Neuronal stem cell (in vitro differentiated cells): ENCODE results near the gene PAPPA2.

Source experiments
- DNase-seq: peaks from one replicate; pipeline ENCODE4 v3.0.0-alpha.2; 2013; ENCODE audit warnings: low spot score
- H2AFZ ChIP-seq: one replicate; pipeline ENCODE4 v1.6.1; 2013; ENCODE audit warnings: mild to moderate bottlenecking, low read length, inconsistent platforms
- H2AK5ac ChIP-seq: 2 replicates; pipeline ENCODE4 v1.6.1; 2013; ENCODE audit warnings: low read depth, mild to moderate bottlenecking, inconsistent platforms, low read length, moderate library complexity, mixed read lengths
- H2BK120ac ChIP-seq: 2 replicates; pipeline ENCODE4 v1.6.1; 2013; ENCODE audit warnings: low read depth, mild to moderate bottlenecking, inconsistent platforms, low read length, moderate library complexity, mixed read lengths
- H2BK12ac ChIP-seq: one replicate; pipeline ENCODE4 v1.6.1; 2013; ENCODE audit warnings: low read length, inconsistent platforms
- H2BK15ac ChIP-seq: 2 replicates; pipeline ENCODE4 v1.6.1; 2013; ENCODE audit warnings: mild to moderate bottlenecking, low read length, inconsistent platforms, mixed read lengths
- H2BK5ac ChIP-seq: one replicate; pipeline ENCODE4 v1.6.1; 2013; ENCODE audit warnings: inconsistent platforms, mild to moderate bottlenecking, low read length, moderate library complexity
- H3K14ac ChIP-seq: one replicate; pipeline ENCODE4 v1.6.1; 2013; ENCODE audit warnings: low read length, inconsistent platforms
- H3K18ac ChIP-seq: 2 replicates; pipeline ENCODE4 v1.6.1; 2013; ENCODE audit warnings: low read length, inconsistent platforms
- H3K23ac ChIP-seq: 2 replicates; pipeline ENCODE4 v1.6.1; 2013; ENCODE audit warnings: low read depth, mild to moderate bottlenecking, mixed read lengths, low read length, inconsistent platforms; ENCODE audit not compliant: poor library complexity
- H3K27ac ChIP-seq: replicated peaks from 3 replicates; pipeline ENCODE4 v1.5.1; 2013; ENCODE audit warnings: low read length, inconsistent platforms
- H3K27me3 ChIP-seq, 3 experiments: 2 replicates each; pipeline ENCODE4 v1.6.1; 2013; ENCODE audit warnings: low read length in 3 of 3, mild to moderate bottlenecking in 2 of 3, inconsistent platforms in 1 of 3, low read depth in 1 of 3, mixed read lengths in 1 of 3, moderate library complexity in 1 of 3; ENCODE audit not compliant: control insufficient read depth in 3 of 3, insufficient read depth in 3 of 3
- H3K36me3 ChIP-seq, 2 donors: replicated peaks in 1 of 2; 2 replicates each; pipeline ENCODE4 v1.6.1; 2013; ENCODE audit warnings: low read length in 2 of 2; ENCODE audit not compliant: control insufficient read depth in 2 of 2, insufficient read depth in 2 of 2
- H3K4ac ChIP-seq: 2 replicates; pipeline ENCODE4 v1.6.1; 2013; ENCODE audit warnings: inconsistent platforms, mild to moderate bottlenecking, low read length, moderate library complexity
- H3K4me1 ChIP-seq, 2 donors: 1 replicate in 1 of 2; 2 replicates in 1 of 2; pipeline ENCODE4 v1.6.1; 2013; ENCODE audit warnings: low read length in 2 of 2, low read depth in 1 of 2; ENCODE audit not compliant: control insufficient read depth in 2 of 2, insufficient read depth in 1 of 2
- H3K4me2 ChIP-seq: one replicate; pipeline ENCODE4 v1.6.1; 2013; ENCODE audit warnings: mild to moderate bottlenecking, low read length, inconsistent platforms; ENCODE audit not compliant: insufficient read depth, poor library complexity, severe bottlenecking
- H3K4me3 ChIP-seq, 2 donors: 2 replicates each; pipeline ENCODE4 v1.5.1; 2013; ENCODE audit warnings: low read length in 2 of 2, mild to moderate bottlenecking in 2 of 2, inconsistent platforms in 1 of 2, moderate library complexity in 1 of 2
- H3K79me1 ChIP-seq: one replicate; pipeline ENCODE4 v1.6.1; 2013; ENCODE audit warnings: low read depth, mild to moderate bottlenecking, inconsistent platforms, low read length, moderate library complexity
- H3K9ac ChIP-seq: one replicate; pipeline ENCODE4 v1.6.1; 2013; ENCODE audit warnings: mild to moderate bottlenecking, low read depth, low read length, inconsistent platforms; ENCODE audit not compliant: poor library complexity
- H3K9me3 ChIP-seq, 2 donors: replicated peaks in 1 of 2; 2 replicates each; pipeline versions ENCODE3 to v1.6.1; 2013; ENCODE audit warnings: low read length in 2 of 2, mild to moderate bottlenecking in 2 of 2, inconsistent platforms in 1 of 2, low read depth in 1 of 2, mixed read lengths in 1 of 2, moderate library complexity in 1 of 2; ENCODE audit not compliant: control insufficient read depth in 2 of 2, insufficient read depth in 1 of 2
- H4K8ac ChIP-seq: one replicate; pipeline ENCODE4 v1.6.1; 2013; ENCODE audit warnings: low read depth, mild to moderate bottlenecking, inconsistent platforms, low read length, moderate library complexity
- H4K91ac ChIP-seq: one replicate; pipeline ENCODE4 v1.6.1; 2013; ENCODE audit warnings: low read length, low read depth, mild to moderate bottlenecking, inconsistent platforms; ENCODE audit not compliant: poor library complexity
- WGBS, 2 donors: extraction: QIAGEN DNeasy Blood & Tissue Kit; methylation state at CpG; one replicate each; pipeline ENCODE4 v1.1.7; 2013; ENCODE audit warnings: missing lambda C conversion rate in 2 of 2, mixed read lengths in 1 of 2; ENCODE audit not compliant: insufficient read length in 2 of 2, insufficient replicate concordance in 1 of 2; ENCODE audit errors: extremely low coverage in 2 of 2; 5-methylcytosine and 5-hydroxymethylcytosine counted together

The PAPPA2 gene

GRCh38 chr1:176693697-176694329 lies 230.8 kb downstream of the PAPPA2 start:
- Histone ChIP-seq H4K91ac (no peak overlapping the region), H3K18ac (no peak overlapping the region), H3K4ac (no peak overlapping the region), H3K4me3 (no peak overlapping the region), H2BK5ac (no peak overlapping the region), H3K27me3 (no peaks in the 10 kb centered on the region), H2BK120ac (no peak overlapping the region), H4K8ac (no peak overlapping the region), H3K14ac (no peak overlapping the region), H2AFZ (no peak overlapping the region), H2BK15ac (no peak overlapping the region), H2AK5ac (no peak overlapping the region), H3K4me2 (no peak overlapping the region), H3K36me3 (no peaks in the 10 kb centered on the region), H3K23ac (no peak overlapping the region), H3K27ac (no peak overlapping the region), H3K9ac (no peak overlapping the region), H3K79me1 (no peaks in the 10 kb centered on the region), H3K4me1 (peaks cover 0 to 4% of the 10 kb centered on the region in 2 donors), H3K9me3 (no peaks in the 10 kb centered on the region), H2BK12ac (no peak overlapping the region)
- no CpG with 5 or more reads among the region's 11 CpGs for WGBS, 2 donors
- no peak for DNase-seq

GRCh38 chr1:176694713-176695112 lies 231.7 kb downstream of the PAPPA2 start:
- Histone ChIP-seq H3K23ac (no peak overlapping the region), H3K79me1 (no peaks in the 10 kb centered on the region), H3K9me3 (peaks cover 0 to 1% of the 10 kb centered on the region in 2 donors), H3K9ac (no peak overlapping the region), H2AK5ac (no peak overlapping the region), H3K14ac (no peak overlapping the region), H3K4ac (no peak overlapping the region), H2BK15ac (no peak overlapping the region), H3K36me3 (no peaks in the 10 kb centered on the region), H2BK12ac (no peak overlapping the region), H2BK5ac (no peak overlapping the region), H3K27ac (no peak overlapping the region), H3K4me1 (peaks cover 0 to 4% of the 10 kb centered on the region in 2 donors), H3K18ac (no peak overlapping the region), H4K91ac (no peak overlapping the region), H3K4me3 (no peak overlapping the region), H2BK120ac (no peak overlapping the region), H2AFZ (no peak overlapping the region), H3K27me3 (no peaks in the 10 kb centered on the region), H4K8ac (no peak overlapping the region), H3K4me2 (no peak overlapping the region)
- DNase-seq = no peak
- WGBS, 2 donors = no CpG with 5 or more reads among the region's 2 CpGs

DNA sequence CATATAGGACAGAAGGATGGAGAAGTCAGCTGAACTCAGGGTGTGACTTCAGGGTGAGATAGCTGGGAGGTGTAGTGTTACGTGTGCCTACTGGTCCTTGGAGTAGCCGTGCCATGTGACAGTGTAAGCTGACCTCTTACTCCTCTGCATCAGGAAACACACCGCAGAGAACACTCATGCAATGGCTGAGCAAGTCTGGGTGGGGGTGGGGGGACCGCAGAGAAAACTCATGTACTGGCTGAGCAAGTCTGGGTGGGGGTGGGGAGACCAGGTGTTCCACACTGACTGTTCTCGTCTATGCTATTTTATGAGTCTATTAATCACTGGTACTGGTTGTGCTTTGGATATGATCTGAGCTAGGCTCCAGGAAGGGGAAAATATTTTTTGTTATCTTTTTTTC lies 233.1 kb downstream of the PAPPA2 start:
- Histone ChIP-seq H3K4me1 (peaks cover 0 to 4% of the 10 kb centered on the region in 2 donors), H3K27ac (no peak overlapping the region), H3K4me2 (no peak overlapping the region), H4K8ac (no peak overlapping the region), H3K9me3 (peaks cover 0 to 1% of the 10 kb centered on the region in 2 donors), H2BK5ac (no peak overlapping the region), H3K4me3 (no peak overlapping the region), H3K14ac (no peak overlapping the region), H3K36me3 (no peaks in the 10 kb centered on the region), H2AFZ (no peak overlapping the region), H2BK15ac (no peak overlapping the region), H3K4ac (no peak overlapping the region), H3K18ac (no peak overlapping the region), H3K23ac (no peak overlapping the region), H2BK120ac (no peak overlapping the region), H3K27me3 (no peaks in the 10 kb centered on the region), H2BK12ac (no peak overlapping the region), H2AK5ac (no peak overlapping the region), H3K79me1 (no peaks in the 10 kb centered on the region), H4K91ac (no peak overlapping the region), H3K9ac (no peak overlapping the region)
- no peak for DNase-seq
- WGBS, 2 donors = no CpG with 5 or more reads among the region's 5 CpGs

- Histone ChIP-seq H2AFZ (no peak overlapping the region), H3K79me1 (no peaks in the 10 kb centered on the region), H2AK5ac (no peak overlapping the region), H3K23ac (no peak overlapping the region), H3K27ac (no peak overlapping the region), H2BK15ac (no peak overlapping the region), H3K27me3 (no peaks in the 10 kb centered on the region), H3K9me3 (peaks cover 0 to 1% of the 10 kb centered on the region in 2 donors), H2BK5ac (no peak overlapping the region), H3K4me2 (no peak overlapping the region), H3K4ac (no peak overlapping the region), H3K4me1 (peaks cover 0 to 7% of the 10 kb centered on the region in 2 donors), H2BK120ac (no peak overlapping the region), H4K91ac (no peak overlapping the region), H3K18ac (no peak overlapping the region), H3K9ac (no peak overlapping the region), H4K8ac (no peak overlapping the region), H3K36me3 (no peaks in the 10 kb centered on the region), H3K4me3 (no peak overlapping the region), H2BK12ac (no peak overlapping the region), H3K14ac (no peak overlapping the region)
- no peak for DNase-seq
- WGBS, 2 donors = no CpG with 5 or more reads among the region's 1 CpG
Measured at GRCh38 chr1:176696689-176697088, 233.7 kb downstream of the PAPPA2 start.
